A673 (cell line): Measurements from ENCODE around the gene GPR22.

ENCODE experiments used
- EZH2 ChIP-seq: fragments of 200-600 bp; sonication (generic); IDR thresholded peaks from 2 replicates; pipeline ENCODE4 v1.6.1; 2017; ENCODE audit warnings: borderline replicate concordance, low read depth, mild to moderate bottlenecking, mixed read lengths, antibody characterized with exemption, low read length; ENCODE audit not compliant: poor library complexity, severe bottlenecking
- TF ChIP-seq, protein P1 (sequence below): fragments of 300-800, 200-600 bp; sonication (generic); conservative IDR thresholded peaks from 2 replicates; pipeline ENCODE4 v1.5.1; 2017; ENCODE audit warnings: low read depth, mild to moderate bottlenecking, antibody characterized with exemption, low read length, moderate library complexity, mixed read lengths

GRCh38 chr7:107503687-107504086 lies 33.8 kb downstream of the GPR22 start:
- TF ChIP-seq EZH2, result no peak
- TF ChIP-seq, protein P1, sequence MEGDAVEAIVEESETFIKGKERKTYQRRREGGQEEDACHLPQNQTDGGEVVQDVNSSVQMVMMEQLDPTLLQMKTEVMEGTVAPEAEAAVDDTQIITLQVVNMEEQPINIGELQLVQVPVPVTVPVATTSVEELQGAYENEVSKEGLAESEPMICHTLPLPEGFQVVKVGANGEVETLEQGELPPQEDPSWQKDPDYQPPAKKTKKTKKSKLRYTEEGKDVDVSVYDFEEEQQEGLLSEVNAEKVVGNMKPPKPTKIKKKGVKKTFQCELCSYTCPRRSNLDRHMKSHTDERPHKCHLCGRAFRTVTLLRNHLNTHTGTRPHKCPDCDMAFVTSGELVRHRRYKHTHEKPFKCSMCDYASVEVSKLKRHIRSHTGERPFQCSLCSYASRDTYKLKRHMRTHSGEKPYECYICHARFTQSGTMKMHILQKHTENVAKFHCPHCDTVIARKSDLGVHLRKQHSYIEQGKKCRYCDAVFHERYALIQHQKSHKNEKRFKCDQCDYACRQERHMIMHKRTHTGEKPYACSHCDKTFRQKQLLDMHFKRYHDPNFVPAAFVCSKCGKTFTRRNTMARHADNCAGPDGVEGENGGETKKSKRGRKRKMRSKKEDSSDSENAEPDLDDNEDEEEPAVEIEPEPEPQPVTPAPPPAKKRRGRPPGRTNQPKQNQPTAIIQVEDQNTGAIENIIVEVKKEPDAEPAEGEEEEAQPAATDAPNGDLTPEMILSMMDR, result no peak
